Right lung (tissue), 5 donors: Measurements from ENCODE around the gene WFDC11. TPM values are rescaled to one million over a fixed set of nuclear protein-coding genes. Genes with fewer than 3 reads are reported as not detected.

Experiments
- DNase-seq, 2 donors: peaks; one replicate each; pipeline ENCODE4 v3.0.0-alpha.2; 2013
- polyA plus RNA-seq, 5 donors: library from polyadenylated mRNA; unstranded; fragments of 120-200 nt; gene quantifications; one replicate each; pipeline versions ENCODE4 v1.2.1 to v1.2.3, GENCODE V29; 2013; ENCODE audit warnings: inconsistent platforms in 1 of 5, low replicate concordance in 1 of 5; ENCODE audit not compliant: insufficient read length in 5 of 5, insufficient read depth in 1 of 5

WFDC11 gene
- polyA plus RNA-seq, 5 donors: not detected

DNA sequence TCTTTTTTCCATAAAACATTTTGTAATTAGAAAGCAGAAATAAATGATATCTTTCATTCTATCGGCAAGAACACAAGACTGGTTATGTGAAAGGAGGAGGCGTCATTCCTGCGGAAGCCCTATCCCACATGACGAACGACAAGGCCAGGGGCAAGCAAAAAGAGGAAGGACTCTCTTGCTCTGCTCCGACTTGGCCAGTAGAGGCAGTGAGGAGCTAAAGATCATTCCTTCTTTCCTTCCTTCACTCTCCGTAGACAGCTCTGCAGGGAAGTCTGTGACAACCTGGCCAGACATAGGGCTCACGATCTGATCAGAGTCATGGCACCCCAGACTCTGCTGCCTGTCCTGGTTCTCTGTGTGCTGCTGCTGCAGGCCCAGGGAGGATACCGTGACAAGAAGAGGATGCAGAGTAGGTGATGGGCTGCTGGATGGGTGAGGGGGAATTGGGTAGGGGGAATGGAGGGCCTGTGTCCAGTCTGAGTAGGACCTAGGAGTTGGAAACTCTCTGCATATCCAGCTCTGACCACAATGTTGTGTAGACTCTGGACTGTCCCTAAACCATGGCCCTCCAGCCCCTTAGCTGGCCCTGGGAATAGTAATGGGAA lies 40.4 kb downstream of the WFDC11 start, which contains the start of gene WFDC10A:
WFDC10A (plus strand) TSS at position 244 of the 605 bp plus-strand sequence; CDS start at position 319, 75 bp downstream.
- DNase-seq: peak in 1 of 2 donors; percentile 4

DNA sequence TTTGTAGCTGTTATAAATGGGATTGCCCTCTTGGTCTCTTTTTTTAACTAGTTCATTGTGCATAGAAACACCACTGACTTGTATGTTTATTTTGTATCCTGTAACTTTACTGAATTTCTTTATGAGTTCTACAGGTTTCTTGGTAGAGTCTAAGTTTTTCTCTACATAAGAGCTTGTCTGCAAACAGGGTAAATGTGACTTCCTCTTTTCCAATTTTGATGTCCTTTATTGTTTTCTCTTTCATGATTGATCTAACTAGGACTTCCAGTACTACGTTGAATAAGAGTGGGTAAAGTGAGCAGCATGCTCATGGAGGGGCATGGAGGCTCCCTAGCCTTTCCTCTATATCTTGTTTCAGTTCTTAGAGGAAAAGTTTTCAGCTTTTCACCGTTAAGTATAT lies 43.5 kb downstream of the WFDC11 start:
- DNase-seq: no peak

GRCh38 chr20:45621593-45621992 lies 48.4 kb downstream of the WFDC11 start:
- no peak for DNase-seq

GRCh38 chr20:45617591-45617990 lies 52.4 kb downstream of the WFDC11 start:
- DNase-seq: no peak

- DNase-seq: no peak
Measured at GRCh38 chr20:45612314-45612713, 57.7 kb downstream of the WFDC11 start.

GRCh38 chr20:45611054-45611453 lies 59.0 kb downstream of the WFDC11 start:
- no peak for DNase-seq

DNA sequence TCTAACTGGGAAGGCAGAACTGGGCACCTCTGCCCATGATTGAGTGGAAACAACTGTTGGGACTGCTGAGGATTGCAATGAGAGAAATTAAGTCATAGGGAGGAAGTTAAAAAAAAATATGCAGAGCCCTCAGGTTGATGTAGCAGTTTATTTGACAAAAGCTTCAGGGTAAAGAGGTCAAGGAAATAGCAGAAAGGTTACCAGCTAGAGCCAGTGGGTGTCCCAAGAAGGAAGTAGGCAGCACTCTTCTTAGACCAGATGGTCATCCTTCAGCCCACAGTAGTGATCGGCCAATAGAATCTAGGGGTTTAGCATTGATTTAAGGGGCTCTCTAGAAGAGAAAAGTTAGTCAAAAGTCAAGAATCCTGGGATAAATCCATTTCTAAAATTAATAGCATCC lies 62.2 kb downstream of the WFDC11 start:
- no peak for DNase-seq

Other genes starting within 250 kb of the WFDC11 start
- gene WFDC2, start 200.5 kb downstream of the WFDC11 start, polyA plus RNA-seq: 10 to 100 TPM; 22.1 to 48.6 (median 30.0) TPM
- gene SPINT3, start 154.6 kb downstream of the WFDC11 start, polyA plus RNA-seq: not detected
- under 1 TPM in 2 of 5 donors, not detected in 3; 0.19 to 0.40 TPM for gene WFDC6, start 130.8 kb downstream of the WFDC11 start, polyA plus RNA-seq
- under 1 TPM; 0.13 to 0.26 (median 0.18) TPM for gene EPPIN, start 122.8 kb downstream of the WFDC11 start, polyA plus RNA-seq
- gene WFDC8, start 91.0 kb downstream of the WFDC11 start, polyA plus RNA-seq: under 1 TPM in 1 of 5 donors, not detected in 4; 0.12 TPM
- not detected for gene WFDC10A, start 40.5 kb downstream of the WFDC11 start, polyA plus RNA-seq
- not detected for gene WFDC9, start 39.0 kb downstream of the WFDC11 start, polyA plus RNA-seq
- not detected for gene WFDC13, start 31.8 kb upstream of the WFDC11 start, polyA plus RNA-seq
- gene WFDC10B, start 34.8 kb upstream of the WFDC11 start, polyA plus RNA-seq: not detected
- gene SPINT4, start 52.1 kb upstream of the WFDC11 start, polyA plus RNA-seq: not detected
- 1 to 10 TPM in 2 of 5 donors, under 1 TPM in 3; 0.20 to 1.3 (median 0.71) TPM for gene WFDC3, start 121.6 kb upstream of the WFDC11 start, polyA plus RNA-seq
- gene DNTTIP1, start 121.7 kb upstream of the WFDC11 start, polyA plus RNA-seq: 10 to 100 TPM; 26.4 to 36.0 (median 28.9) TPM
- 100 to 1,000 TPM in 1 of 5 donors, 10 to 100 TPM in 4; 43.4 to 104 (median 68.6) TPM for gene UBE2C, start 142.4 kb upstream of the WFDC11 start, polyA plus RNA-seq
- 100 to 1,000 TPM in 1 of 5 donors, 1 to 10 TPM in 2, under 1 TPM in 2; 0.29 to 321 (median 3.0) TPM for gene TNNC2, start 157.1 kb upstream of the WFDC11 start, polyA plus RNA-seq
- gene SNX21, start 163.6 kb upstream of the WFDC11 start, polyA plus RNA-seq: 10 to 100 TPM; 13.0 to 22.5 (median 17.7) TPM
- gene ACOT8, start 187.2 kb upstream of the WFDC11 start, polyA plus RNA-seq: 10 to 100 TPM; 19.2 to 28.4 (median 22.0) TPM
- gene ZSWIM3, start 187.4 kb upstream of the WFDC11 start, polyA plus RNA-seq: 1 to 10 TPM; 5.0 to 5.9 (median 5.4) TPM
- 10 to 100 TPM; 12.0 to 15.5 (median 14.3) TPM for gene ZSWIM1, start 211.0 kb upstream of the WFDC11 start, polyA plus RNA-seq
- 1 to 10 TPM; 1.3 to 3.6 (median 3.4) TPM for gene SPATA25, start 217.4 kb upstream of the WFDC11 start, polyA plus RNA-seq
- 1 to 10 TPM; 3.4 to 5.2 (median 4.2) TPM for gene NEURL2, start 221.0 kb upstream of the WFDC11 start, polyA plus RNA-seq
- gene CTSA, start 221.1 kb upstream of the WFDC11 start, polyA plus RNA-seq: 10 to 100 TPM; 69.0 to 75.0 (median 72.0) TPM
- 10 to 100 TPM; 36.4 to 72.4 (median 44.1) TPM for gene PLTP, start 241.9 kb upstream of the WFDC11 start, polyA plus RNA-seq